GM10266 (cell line): ENCODE results near the gene PLEKHA1.

ENCODE experiments used
- DNase-seq: peaks from one replicate; pipeline ENCODE4 v3.0.0; 2012; ENCODE audit errors: extremely low spot score
- TF ChIP-seq, protein P1 (sequence below): IDR thresholded peaks from 2 replicates; pipeline ENCODE4 v1.5.1; 2012; ENCODE audit warnings: mild to moderate bottlenecking, low read depth; ENCODE audit not compliant: control insufficient read depth, insufficient read depth; ENCODE audit errors: missing control alignments

PLEKHA1 gene

DNA sequence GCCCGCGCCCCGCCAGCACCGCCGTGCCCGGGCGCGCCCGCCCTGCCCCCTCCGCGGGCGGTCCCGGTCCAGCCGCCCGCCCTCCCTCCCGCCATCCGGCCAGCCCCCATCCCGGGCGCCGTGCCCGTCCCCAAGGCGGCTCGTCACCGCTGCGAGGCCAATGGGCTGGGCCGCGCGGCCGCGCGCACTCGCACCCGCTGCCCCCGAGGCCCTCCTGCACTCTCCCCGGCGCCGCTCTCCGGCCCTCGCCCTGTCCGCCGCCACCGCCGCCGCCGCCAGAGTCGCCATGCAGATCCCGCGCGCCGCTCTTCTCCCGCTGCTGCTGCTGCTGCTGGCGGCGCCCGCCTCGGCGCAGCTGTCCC lies 86.8 kb downstream of the PLEKHA1 start, which contains the start of gene HTRA1:
TSS of gene HTRA1 (plus strand) at position 187 of the 362 bp plus-strand sequence. CDS start at position 287, 100 bp downstream.
- no peak for DNase-seq
- TF ChIP-seq, protein P1, sequence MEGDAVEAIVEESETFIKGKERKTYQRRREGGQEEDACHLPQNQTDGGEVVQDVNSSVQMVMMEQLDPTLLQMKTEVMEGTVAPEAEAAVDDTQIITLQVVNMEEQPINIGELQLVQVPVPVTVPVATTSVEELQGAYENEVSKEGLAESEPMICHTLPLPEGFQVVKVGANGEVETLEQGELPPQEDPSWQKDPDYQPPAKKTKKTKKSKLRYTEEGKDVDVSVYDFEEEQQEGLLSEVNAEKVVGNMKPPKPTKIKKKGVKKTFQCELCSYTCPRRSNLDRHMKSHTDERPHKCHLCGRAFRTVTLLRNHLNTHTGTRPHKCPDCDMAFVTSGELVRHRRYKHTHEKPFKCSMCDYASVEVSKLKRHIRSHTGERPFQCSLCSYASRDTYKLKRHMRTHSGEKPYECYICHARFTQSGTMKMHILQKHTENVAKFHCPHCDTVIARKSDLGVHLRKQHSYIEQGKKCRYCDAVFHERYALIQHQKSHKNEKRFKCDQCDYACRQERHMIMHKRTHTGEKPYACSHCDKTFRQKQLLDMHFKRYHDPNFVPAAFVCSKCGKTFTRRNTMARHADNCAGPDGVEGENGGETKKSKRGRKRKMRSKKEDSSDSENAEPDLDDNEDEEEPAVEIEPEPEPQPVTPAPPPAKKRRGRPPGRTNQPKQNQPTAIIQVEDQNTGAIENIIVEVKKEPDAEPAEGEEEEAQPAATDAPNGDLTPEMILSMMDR = no peak

DNA sequence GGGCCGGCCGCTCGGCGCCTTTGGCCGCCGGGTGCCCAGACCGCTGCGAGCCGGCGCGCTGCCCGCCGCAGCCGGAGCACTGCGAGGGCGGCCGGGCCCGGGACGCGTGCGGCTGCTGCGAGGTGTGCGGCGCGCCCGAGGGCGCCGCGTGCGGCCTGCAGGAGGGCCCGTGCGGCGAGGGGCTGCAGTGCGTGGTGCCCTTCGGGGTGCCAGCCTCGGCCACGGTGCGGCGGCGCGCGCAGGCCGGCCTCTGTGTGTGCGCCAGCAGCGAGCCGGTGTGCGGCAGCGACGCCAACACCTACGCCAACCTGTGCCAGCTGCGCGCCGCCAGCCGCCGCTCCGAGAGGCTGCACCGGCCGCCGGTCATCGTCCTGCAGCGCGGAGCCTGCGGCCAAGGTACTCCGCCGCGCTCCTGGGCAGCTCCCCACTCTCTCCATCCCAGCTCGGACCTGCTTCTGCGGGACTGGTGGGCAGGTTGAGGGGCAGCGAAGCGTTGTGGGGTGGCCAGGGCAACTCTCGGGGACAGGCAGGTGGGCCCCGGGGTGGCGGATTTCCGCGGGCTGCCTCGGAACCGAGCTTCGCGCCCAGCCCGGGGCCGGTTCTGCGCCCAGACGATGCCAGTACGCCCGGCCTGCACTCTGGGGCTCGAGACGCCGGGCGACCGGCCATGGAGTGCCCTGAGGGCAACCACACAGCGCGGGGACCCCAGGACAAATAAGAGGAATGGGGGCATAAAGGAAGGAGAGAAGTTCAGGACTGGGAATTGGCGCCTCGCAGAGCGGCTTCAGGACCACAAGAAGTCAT lies 87.4 kb downstream of the PLEKHA1 start:
- TF ChIP-seq, protein P1 = no peak
- no peak for DNase-seq

DNA sequence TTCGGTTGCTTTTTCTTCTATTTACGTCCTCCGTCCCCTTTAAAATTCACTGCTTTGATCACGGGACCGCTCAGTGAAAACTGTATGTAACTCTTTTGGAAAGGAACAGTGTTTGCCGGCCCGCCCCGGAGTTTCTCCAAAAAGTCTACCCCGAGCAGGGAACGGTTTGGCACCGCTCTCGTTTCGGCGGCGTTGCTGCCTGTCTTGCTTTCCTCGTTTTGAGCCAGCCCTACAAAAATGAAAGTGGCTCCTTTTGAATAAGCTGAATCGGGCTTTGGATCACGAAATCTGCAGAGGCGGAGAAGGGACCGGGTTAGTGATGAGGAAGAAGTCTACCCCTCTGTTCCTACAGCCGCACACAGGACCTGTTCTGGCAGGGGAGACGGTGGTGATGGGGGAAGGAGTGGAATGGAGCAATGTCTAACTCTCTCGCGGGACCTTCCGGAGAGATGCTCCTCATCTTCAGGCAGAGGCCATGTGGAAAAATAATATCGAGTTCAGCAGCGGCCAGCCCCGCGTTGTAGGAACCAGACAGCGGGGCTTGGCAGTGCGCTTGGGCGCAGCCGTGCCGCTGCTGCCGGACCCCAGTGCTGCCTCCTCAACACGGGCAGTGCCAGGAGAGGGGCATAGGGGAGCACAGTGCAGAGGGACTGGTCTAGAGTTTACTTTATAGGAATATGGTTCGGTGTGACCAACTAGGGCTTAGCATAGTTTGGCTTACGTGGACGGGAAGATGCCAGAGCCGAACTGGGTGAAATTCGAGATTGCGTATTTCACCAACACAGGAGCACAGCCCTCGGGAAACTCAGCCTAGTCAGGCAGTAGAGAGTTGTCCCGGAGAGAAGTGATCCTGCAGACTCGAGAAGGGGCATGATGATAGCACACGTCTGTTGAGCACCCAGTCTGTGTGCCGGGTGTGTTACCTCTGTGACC lies 88.3 kb downstream of the PLEKHA1 start:
- no peak for DNase-seq

DNA sequence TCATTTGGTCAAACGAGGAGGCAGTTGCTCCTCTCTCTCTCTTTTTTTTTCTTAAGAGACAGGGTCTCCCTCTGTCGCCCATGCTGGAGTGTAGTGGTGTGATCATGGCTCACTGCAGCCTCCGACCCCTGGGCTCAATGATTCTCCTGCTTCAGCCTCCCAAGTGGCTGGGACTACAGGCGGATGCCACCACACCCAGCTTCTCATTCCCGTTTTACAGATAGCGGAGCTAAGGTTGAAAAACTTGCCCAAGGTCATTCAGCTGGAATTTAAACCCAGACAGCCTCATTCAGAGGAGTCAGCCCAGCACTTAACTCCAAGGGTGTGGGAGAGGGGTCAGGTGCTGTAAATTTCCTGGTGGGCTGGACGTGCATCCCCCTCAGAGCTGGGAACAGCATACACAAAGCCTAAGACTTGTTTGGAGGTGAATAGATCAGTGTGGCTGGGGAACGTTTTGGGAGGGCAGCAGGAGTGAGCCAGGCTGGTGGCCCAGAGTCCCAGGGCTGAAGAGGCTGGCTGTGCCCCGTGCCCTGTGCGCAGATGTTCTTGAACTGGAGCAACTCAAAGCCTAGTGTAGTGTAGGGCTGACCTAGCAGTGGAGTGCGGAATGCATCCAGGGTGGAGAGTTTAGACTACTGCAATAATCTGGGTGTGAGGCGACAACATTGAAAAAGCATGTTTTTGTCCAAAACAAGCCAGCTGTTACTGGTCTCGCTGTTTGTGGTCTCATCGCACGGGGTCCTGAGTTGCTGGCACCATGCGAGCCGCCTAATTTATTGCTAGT lies 89.2 kb downstream of the PLEKHA1 start:
- TF ChIP-seq, protein P1 = no peak
- DNase-seq = no peak

More for the DNA sequence above, 88.3 kb downstream of the PLEKHA1 start:
- TF ChIP-seq, protein P1 = no peak

DNA sequence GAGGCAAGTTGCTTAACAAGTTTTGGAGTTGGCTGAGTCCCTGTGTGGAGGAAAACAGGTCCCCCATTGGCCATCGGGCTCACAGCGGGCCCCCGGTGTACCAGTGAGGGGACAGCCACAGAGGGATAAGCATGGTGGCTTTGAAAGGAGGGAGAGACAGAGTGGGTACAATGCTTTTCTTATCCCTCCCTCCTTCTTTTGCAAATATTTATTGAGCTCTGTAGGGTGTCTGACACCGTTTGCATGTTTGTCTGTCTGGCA lies 89.7 kb downstream of the PLEKHA1 start:
- TF ChIP-seq, protein P1 = no peak
- DNase-seq = no peak

DNA sequence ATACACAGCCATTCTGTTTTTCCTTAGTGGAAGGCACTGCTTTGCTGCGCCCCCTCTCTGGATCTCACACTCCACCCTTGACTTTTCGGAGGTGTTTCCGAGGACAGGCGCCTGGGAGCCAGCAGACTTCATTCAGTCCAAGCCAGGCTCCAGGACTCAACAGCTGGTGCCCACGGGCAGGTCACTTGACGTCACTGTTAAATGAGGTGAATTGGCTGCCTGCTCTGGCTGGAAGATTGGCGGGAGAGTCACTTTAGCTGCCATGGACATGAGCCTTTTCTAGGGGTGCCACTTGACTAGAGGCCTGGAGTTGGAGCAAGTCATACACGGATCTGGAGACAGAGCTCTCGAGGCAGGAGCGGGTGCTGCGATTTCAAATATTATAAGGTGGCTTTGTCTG lies 90.1 kb downstream of the PLEKHA1 start:
- TF ChIP-seq, protein P1 = no peak
- no peak for DNase-seq
